Measurements from ENCODE around the gene EPN3. TPM values are rescaled to one million over a fixed set of nuclear protein-coding genes. Genes with fewer than 3 reads are reported as not detected.

EPN3 gene
- polyA plus RNA-seq, 1 experiment: not detected

DNA sequence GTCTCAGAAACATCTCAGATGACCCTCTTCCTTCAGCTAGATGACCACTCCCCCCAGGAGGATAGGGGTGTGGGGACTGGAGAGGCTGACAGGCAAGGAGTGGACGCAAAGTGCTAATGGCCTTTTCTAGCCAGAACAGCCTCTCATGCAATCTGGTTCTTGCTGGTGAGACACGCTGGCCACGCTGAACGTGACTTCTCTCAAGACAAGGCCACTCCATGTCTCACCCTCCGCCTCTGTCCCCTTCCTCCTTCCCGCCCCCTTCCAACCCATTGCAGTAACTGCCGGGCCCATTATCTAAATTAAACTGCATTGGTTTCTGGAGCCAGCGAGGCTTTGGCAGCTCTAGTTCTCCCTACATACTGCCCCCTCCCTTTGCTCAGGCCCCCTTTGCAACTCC lies 37.5 kb downstream of the EPN3 start:
- Histone ChIP-seq H3K4me3 (ENCODE audit: low read depth, low read length) (no peak overlapping the region), H3K36me3 (ENCODE audit: control insufficient read depth, insufficient read depth, low read length) (no peaks in the 10 kb centered on the region), H3K27me3 (ENCODE audit: control insufficient read depth, insufficient read depth, low read length) (peaks cover 8% of the 10 kb centered on the region)
- POLR2A ChIA-PET: no interaction called here
- TF ChIP-seq, protein P1, sequence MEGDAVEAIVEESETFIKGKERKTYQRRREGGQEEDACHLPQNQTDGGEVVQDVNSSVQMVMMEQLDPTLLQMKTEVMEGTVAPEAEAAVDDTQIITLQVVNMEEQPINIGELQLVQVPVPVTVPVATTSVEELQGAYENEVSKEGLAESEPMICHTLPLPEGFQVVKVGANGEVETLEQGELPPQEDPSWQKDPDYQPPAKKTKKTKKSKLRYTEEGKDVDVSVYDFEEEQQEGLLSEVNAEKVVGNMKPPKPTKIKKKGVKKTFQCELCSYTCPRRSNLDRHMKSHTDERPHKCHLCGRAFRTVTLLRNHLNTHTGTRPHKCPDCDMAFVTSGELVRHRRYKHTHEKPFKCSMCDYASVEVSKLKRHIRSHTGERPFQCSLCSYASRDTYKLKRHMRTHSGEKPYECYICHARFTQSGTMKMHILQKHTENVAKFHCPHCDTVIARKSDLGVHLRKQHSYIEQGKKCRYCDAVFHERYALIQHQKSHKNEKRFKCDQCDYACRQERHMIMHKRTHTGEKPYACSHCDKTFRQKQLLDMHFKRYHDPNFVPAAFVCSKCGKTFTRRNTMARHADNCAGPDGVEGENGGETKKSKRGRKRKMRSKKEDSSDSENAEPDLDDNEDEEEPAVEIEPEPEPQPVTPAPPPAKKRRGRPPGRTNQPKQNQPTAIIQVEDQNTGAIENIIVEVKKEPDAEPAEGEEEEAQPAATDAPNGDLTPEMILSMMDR (IDR thresholded peaks at IDR 0.05; ENCODE audit: insufficient read depth, low read depth, low read length): no peak
- CTCF ChIA-PET: no interaction called here
- DNase-seq (ENCODE audit: low read depth): no peak

DNA sequence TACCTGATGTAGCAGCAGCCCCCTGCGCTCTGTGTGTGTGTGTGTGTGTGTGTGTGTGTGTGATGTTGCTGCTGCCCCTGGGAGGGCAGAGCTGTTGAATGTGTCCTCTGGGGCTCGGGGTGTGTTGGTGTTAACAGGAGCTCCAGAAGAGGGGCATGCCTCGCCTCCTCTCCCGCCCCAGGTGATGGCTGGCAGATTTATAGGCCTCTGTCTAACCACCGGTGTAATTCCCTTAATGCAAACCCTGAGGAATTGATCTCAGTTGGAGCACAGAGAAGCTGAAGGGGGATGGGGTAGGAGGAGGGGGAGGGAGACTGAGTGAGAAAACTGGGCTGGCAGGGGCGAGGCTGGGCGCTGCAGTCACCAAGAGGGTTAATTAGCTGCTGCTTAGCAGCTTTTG lies 38.0 kb downstream of the EPN3 start:
- ChIA-PET CTCF (no interaction called here), POLR2A (no interaction called here)
- Histone ChIP-seq H3K36me3 (ENCODE audit: control insufficient read depth, insufficient read depth, low read length) (no peaks in the 10 kb centered on the region), H3K4me3 (ENCODE audit: low read depth, low read length) (no peak overlapping the region), H3K27me3 (ENCODE audit: control insufficient read depth, insufficient read depth, low read length) (peaks cover 8% of the 10 kb centered on the region)
- TF ChIP-seq, protein P1 (IDR thresholded peaks at IDR 0.05; ENCODE audit: insufficient read depth, low read depth, low read length): no peak
- no peak for DNase-seq (ENCODE audit: low read depth)

DNA sequence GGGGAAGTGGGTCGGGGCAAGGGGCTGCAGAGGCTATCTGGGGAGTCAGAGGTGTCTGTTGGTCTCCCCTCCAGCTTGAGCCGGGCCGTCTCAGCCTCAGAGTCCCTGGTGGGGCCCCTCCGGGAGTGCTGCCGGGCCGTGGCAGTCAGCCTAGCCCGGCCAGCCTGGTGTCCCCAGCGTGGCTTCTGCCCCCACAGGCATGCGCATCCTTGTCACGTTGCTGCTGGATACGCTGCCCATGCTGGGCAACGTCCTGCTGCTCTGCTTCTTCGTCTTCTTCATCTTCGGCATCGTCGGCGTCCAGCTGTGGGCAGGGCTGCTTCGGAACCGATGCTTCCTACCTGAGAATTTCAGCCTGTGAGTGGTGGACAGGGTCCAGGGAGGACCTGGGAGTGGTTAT lies 39.1 kb downstream of the EPN3 start:
- H3K27me3 ChIP-seq (ENCODE audit: control insufficient read depth, insufficient read depth, low read length): peaks cover 5% of the 10 kb centered on the region
- ChIA-PET CTCF (interaction anchor here (1.1 kb wide), 1 partner anchor 9 kb away, joined by 3 read pairs; no protein-coding TSS in a partner anchor), POLR2A (no interaction called here)
- H3K4me3 ChIP-seq (ENCODE audit: low read depth, low read length): no peak overlapping the region
- TF ChIP-seq, protein P1 (IDR thresholded peaks at IDR 0.05; ENCODE audit: insufficient read depth, low read depth, low read length): no peak
- DNase-seq (ENCODE audit: low read depth): no peak
- H3K36me3 ChIP-seq (ENCODE audit: control insufficient read depth, insufficient read depth, low read length): no peaks in the 10 kb centered on the region

DNA sequence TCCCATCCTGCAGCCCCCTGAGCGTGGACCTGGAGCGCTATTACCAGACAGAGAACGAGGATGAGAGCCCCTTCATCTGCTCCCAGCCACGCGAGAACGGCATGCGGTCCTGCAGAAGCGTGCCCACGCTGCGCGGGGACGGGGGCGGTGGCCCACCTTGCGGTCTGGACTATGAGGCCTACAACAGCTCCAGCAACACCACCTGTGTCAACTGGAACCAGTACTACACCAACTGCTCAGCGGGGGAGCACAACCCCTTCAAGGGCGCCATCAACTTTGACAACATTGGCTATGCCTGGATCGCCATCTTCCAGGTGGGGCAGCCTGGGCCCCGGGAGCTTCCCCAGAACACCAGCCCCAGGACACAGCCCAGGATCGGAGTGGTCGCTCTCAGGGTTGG lies 40.0 kb downstream of the EPN3 start:
- CTCF ChIA-PET: interaction anchor here (1.1 kb wide), 1 partner anchor 10 kb away, joined by 3 read pairs; no protein-coding TSS in a partner anchor

DNA sequence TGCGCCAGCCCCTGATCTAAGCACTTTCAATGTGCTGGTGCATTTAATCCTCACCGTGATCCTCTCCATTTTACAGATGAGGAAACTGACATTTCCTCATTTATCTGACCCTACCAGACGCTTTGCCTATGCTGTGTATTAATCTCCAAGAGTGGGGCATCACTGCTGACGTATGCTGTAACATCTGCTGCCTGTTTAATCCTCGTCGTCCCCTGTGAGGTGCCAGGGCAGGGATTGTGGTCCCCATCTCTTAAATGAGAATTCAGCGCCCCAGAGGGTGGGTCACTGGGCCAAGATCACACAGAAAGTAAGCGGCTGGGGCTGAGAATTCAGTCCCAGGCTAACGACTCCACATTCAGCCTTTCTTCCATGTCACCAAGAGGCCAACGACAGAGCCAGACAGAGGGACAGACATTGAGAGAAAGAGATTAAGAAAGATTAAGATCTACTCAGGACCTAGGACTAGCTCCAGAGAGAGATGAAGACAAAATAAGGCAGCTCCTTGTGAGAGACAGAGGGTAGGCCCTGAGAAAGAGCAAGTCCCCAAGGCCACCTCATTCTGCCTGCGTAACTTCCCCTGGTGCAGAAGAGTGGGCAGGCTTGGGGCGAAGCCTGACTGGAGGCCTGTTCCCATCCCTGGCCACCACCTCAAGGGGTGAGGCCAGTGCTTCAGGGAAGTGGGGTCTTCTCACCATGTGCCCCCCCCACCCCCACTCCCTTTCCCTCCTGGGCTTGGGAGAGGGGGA lies 41.5 kb downstream of the EPN3 start:
- TF ChIP-seq, protein P1 (IDR thresholded peaks at IDR 0.05; ENCODE audit: insufficient read depth, low read depth, low read length): no peak
- Histone ChIP-seq H3K36me3 (ENCODE audit: control insufficient read depth, insufficient read depth, low read length) (no peaks in the 10 kb centered on the region), H3K27me3 (ENCODE audit: control insufficient read depth, insufficient read depth, low read length) (peaks cover 3% of the 10 kb centered on the region), H3K4me3 (ENCODE audit: low read depth, low read length) (no peak overlapping the region)
- ChIA-PET POLR2A (no interaction called here), CTCF (interaction anchor here (1.1 to 1.3 kb wide), 3 partner anchors 23 to 209 kb away, joined by 3 to 4 read pairs (median 3); no protein-coding TSS in a partner anchor)
- DNase-seq (ENCODE audit: low read depth): no peak

More for the DNA sequence above, 40.0 kb downstream of the EPN3 start:
- Histone ChIP-seq H3K36me3 (ENCODE audit: control insufficient read depth, insufficient read depth, low read length) (no peaks in the 10 kb centered on the region), H3K27me3 (ENCODE audit: control insufficient read depth, insufficient read depth, low read length) (peaks cover 2% of the 10 kb centered on the region; the same call in 1 of the 2 replicates), H3K4me3 (ENCODE audit: low read depth, low read length) (no peak overlapping the region)
- TF ChIP-seq, protein P1 (IDR thresholded peaks at IDR 0.05; ENCODE audit: insufficient read depth, low read depth, low read length): no peak
- DNase-seq (ENCODE audit: low read depth): no peak
- POLR2A ChIA-PET: no interaction called here
